ENCODE measurements around the gene PDZRN3.
"Not testable (repeated sequence)": the region's sequence is repeated elsewhere in the genome, so short reads cannot be mapped to it uniquely, and the experiment has no call there.

The PDZRN3 gene

DNA sequence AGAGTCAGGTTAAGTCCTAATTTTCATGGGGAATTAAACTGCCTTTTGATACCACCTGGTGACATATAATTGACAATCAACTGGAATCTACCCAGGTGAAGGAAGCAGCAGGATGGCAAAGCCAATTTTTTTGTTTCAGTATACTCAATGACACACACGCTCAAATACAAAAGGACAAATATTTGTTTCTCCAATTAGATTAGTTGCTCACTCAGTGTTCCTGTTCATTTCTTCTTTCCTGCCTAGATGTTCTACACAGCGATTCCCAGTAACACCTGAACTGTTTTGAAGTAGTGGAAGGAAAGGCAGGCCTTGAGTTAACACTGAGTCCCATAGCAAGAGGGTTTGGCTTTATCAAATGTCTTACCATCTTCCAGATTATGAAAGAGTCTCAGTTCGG lies 157.5 kb downstream of the PDZRN3 start:
- Histone ChIP-seq H3K27me3 (ENCODE audit: control insufficient read depth, insufficient read depth, low read length) (no peaks in the 10 kb centered on the region), H3K36me3 (ENCODE audit: insufficient read depth, low read length) (no peaks in the 10 kb centered on the region), H3K4me1 (ENCODE audit: control insufficient read depth, insufficient read depth, low read length) (peaks cover 7% of the 10 kb centered on the region), H3K9me3 (replicated peaks; ENCODE audit: low read length) (no peaks in the 10 kb centered on the region), H3K9ac (ENCODE audit: low read depth, low read length) (no peak overlapping the region), H3K4me2 (ENCODE audit: low read length) (no peak overlapping the region), H3K4me3 (ENCODE audit: low read length) (no peak overlapping the region)

DNA sequence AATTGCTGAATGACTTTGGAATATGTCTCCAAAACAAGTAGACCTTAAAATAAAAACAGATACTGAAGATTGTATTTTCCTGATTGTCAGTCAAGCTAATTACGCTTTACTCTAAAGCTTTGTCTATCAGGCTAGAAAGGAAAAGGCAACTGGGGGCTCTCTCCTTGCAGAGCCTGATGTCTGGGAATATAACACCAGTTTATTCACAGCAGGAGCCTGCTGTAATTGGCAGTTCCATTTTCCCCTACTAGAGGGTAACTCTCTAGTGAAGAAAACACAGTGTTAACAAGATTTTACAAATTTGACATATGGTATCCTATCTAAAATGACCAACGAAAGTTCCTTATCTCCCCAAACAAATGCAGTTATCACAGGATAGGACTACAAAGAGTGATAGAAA lies 158.8 kb downstream of the PDZRN3 start:
- H3K9ac ChIP-seq (ENCODE audit: low read depth, low read length): no peak overlapping the region
- H3K4me3 ChIP-seq (ENCODE audit: low read length): no peak overlapping the region
- H3K4me1 ChIP-seq (ENCODE audit: control insufficient read depth, insufficient read depth, low read length): peaks cover 7% of the 10 kb centered on the region
- H3K27me3 ChIP-seq (ENCODE audit: control insufficient read depth, insufficient read depth, low read length): no peaks in the 10 kb centered on the region
- no peaks in the 10 kb centered on the region for H3K36me3 ChIP-seq (ENCODE audit: insufficient read depth, low read length)
- no peaks in the 10 kb centered on the region for H3K9me3 ChIP-seq (replicated peaks; ENCODE audit: low read length)
- H3K4me2 ChIP-seq (ENCODE audit: low read length): no peak overlapping the region

DNA sequence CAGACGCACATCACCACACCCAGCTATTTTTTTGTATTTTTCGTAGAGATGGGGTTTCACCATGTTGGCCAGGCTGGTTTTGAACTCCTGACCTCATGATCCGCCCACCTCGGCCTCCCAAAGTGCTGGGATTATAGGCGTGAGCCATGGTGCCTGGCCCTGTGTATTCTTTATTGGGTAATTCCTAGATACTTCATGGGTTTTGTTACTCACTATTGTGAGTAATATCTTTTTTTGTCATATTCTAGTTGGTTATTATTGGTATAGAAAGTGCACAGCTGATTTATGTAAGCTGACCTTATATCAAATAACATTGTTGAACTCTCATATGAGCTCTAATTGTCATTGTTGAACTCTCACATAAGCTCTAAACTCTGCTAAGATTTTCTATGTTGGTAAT lies 160.6 kb downstream of the PDZRN3 start:
- not testable (repeated sequence) for H3K9ac ChIP-seq (ENCODE audit: low read depth, low read length); H3K27me3 ChIP-seq (ENCODE audit: control insufficient read depth, insufficient read depth, low read length); H3K4me3 ChIP-seq (ENCODE audit: low read length); H3K9me3 ChIP-seq (replicated peaks; ENCODE audit: low read length); H3K36me3 ChIP-seq (ENCODE audit: insufficient read depth, low read length); H3K4me2 ChIP-seq (ENCODE audit: low read length); H3K4me1 ChIP-seq (ENCODE audit: control insufficient read depth, insufficient read depth, low read length)

DNA sequence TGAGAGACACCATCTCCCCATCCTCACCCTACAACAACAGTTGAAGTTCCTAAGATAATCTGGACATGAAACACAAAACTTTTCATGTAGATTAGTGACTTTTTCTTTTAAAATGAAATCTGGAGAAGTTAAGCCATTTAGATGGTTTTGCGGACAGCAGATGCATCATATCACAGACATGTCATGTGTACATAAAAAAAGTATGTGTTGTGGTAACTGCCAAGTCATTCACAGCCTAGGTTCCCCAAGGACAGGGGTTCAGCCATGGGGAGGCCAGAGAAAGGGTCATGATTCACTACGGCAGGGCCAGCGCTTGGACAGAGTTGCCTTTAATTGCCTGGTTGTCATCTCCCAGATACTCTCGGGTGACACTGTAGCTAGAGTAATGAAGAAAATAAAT lies 163.2 kb downstream of the PDZRN3 start:
- no peak overlapping the region for H3K4me3 ChIP-seq (ENCODE audit: low read length)
- peaks cover 7% of the 10 kb centered on the region for H3K4me1 ChIP-seq (ENCODE audit: control insufficient read depth, insufficient read depth, low read length)
- no peak overlapping the region for H3K9ac ChIP-seq (ENCODE audit: low read depth, low read length)
- no peaks in the 10 kb centered on the region for H3K36me3 ChIP-seq (ENCODE audit: insufficient read depth, low read length)
- H3K27me3 ChIP-seq (ENCODE audit: control insufficient read depth, insufficient read depth, low read length): no peaks in the 10 kb centered on the region
- H3K4me2 ChIP-seq (ENCODE audit: low read length): no peak overlapping the region
- no peaks in the 10 kb centered on the region for H3K9me3 ChIP-seq (replicated peaks; ENCODE audit: low read length)

DNA sequence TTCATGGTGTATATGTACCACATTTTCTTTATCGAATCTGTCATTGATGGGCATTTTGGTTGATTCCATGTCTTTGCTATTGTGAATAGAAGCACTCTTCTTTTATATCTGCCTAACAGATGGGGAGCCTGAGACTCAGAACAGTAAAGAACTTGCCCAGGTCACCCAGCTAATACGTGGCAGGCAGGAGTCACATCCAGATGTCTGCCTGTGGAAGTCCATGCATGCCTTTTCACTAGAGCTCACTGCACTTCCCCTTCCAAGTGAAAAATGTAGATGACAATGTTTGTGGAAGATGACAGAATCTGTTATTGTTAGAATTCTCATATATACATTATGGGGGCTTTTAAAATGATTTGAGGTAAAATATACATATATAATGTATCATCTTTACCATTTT lies 165.0 kb downstream of the PDZRN3 start:
- peaks cover 14% of the 10 kb centered on the region for H3K4me1 ChIP-seq (ENCODE audit: control insufficient read depth, insufficient read depth, low read length)
- H3K4me3 ChIP-seq (ENCODE audit: low read length): no peak overlapping the region
- no peak overlapping the region for H3K9ac ChIP-seq (ENCODE audit: low read depth, low read length)
- no peaks in the 10 kb centered on the region for H3K27me3 ChIP-seq (ENCODE audit: control insufficient read depth, insufficient read depth, low read length)
- no peak overlapping the region for H3K4me2 ChIP-seq (ENCODE audit: low read length)
- H3K36me3 ChIP-seq (ENCODE audit: insufficient read depth, low read length): no peaks in the 10 kb centered on the region
- no peaks in the 10 kb centered on the region for H3K9me3 ChIP-seq (replicated peaks; ENCODE audit: low read length)

DNA sequence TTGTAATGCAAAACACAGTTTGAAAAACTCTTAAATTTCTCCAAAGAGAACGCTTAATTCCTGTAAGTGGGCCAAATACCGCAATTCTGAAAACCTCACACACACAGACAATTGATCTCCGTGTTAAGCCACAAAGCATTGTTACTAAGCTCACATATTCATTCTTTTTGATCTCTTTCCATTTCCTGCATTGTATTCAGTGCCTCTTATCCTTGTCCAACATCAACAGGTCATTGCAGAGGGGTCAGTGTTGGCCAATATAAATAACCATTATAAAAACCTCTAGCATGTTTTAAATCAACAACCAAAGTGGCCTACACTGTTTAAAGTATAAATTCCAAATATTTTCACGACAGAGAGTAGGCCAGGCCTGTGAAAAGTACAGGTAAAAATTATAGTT lies 171.1 kb downstream of the PDZRN3 start:
- peaks cover 9% of the 10 kb centered on the region for H3K27me3 ChIP-seq (ENCODE audit: control insufficient read depth, insufficient read depth, low read length)
- no peaks in the 10 kb centered on the region for H3K9me3 ChIP-seq (replicated peaks; ENCODE audit: low read length)
- no peak overlapping the region for H3K9ac ChIP-seq (ENCODE audit: low read depth, low read length)
- peaks cover 20% of the 10 kb centered on the region for H3K4me1 ChIP-seq (ENCODE audit: control insufficient read depth, insufficient read depth, low read length)
- H3K4me2 ChIP-seq (ENCODE audit: low read length): no peak overlapping the region
- no peaks in the 10 kb centered on the region for H3K36me3 ChIP-seq (ENCODE audit: insufficient read depth, low read length)
- no peak overlapping the region for H3K4me3 ChIP-seq (ENCODE audit: low read length)

DNA sequence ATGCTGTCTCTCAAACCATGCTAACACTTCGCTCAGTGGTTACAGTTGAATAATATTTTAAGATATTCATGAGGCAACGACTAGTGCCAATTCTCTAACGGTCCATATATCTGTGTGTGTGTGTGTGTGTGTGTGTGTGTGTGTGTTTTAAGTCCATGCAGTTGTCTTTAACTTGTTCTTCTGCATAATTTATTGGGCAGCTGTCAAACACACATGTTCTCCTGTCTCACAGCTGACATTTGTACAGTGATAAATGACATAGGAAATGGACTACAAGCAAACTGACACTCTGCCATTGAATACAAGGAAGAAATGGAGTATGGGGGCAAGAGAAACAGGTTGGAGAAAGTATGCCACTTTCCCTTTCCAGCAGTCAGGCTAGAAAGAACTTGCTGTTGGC lies 172.0 kb downstream of the PDZRN3 start:
- H3K4me2 ChIP-seq (ENCODE audit: low read length): no peak overlapping the region
- H3K36me3 ChIP-seq (ENCODE audit: insufficient read depth, low read length): no peaks in the 10 kb centered on the region
- H3K27me3 ChIP-seq (ENCODE audit: control insufficient read depth, insufficient read depth, low read length): peaks cover 9% of the 10 kb centered on the region
- H3K4me3 ChIP-seq (ENCODE audit: low read length): no peak overlapping the region
- no peaks in the 10 kb centered on the region for H3K9me3 ChIP-seq (replicated peaks; ENCODE audit: low read length)
- peaks cover 20% of the 10 kb centered on the region for H3K4me1 ChIP-seq (ENCODE audit: control insufficient read depth, insufficient read depth, low read length)
- no peak overlapping the region for H3K9ac ChIP-seq (ENCODE audit: low read depth, low read length)

DNA sequence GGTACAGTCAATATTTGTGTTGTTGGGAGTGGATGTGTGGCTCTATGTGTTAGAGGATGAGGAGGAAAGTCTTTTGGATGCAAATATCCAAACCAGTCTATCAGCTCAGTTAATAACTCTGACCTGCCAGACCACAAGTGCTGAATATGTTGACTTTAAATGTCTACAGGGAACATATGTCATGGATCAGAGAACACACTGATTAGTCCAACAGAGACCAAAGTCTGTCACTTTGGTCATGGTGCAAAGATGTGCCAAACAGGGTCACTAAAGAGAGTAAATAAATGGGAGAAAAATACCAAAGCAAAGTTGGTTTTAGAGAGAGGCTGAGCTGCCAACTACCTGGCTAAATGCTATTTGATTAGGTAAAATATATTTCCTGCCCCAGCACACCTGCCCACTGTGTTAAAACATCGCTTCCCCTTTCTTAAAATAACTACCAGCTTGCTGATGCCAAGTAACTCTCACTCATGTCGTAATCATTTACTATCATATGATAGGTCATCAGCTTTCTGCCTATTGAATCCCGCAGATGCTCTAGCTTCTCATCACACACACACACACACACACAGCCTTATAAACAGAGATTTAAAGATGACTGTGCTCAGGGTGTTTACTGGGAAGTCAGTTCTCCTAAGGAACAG lies 173.3 kb downstream of the PDZRN3 start:
- H3K4me1 ChIP-seq (ENCODE audit: control insufficient read depth, insufficient read depth, low read length): peaks cover 20% of the 10 kb centered on the region
- H3K36me3 ChIP-seq (ENCODE audit: insufficient read depth, low read length): no peaks in the 10 kb centered on the region
- no peak overlapping the region for H3K4me3 ChIP-seq (ENCODE audit: low read length)
- H3K27me3 ChIP-seq (ENCODE audit: control insufficient read depth, insufficient read depth, low read length): peaks cover 9% of the 10 kb centered on the region
- H3K9ac ChIP-seq (ENCODE audit: low read depth, low read length): no peak overlapping the region
- H3K4me2 ChIP-seq (ENCODE audit: low read length): no peak overlapping the region
- H3K9me3 ChIP-seq (replicated peaks; ENCODE audit: low read length): no peaks in the 10 kb centered on the region

DNA sequence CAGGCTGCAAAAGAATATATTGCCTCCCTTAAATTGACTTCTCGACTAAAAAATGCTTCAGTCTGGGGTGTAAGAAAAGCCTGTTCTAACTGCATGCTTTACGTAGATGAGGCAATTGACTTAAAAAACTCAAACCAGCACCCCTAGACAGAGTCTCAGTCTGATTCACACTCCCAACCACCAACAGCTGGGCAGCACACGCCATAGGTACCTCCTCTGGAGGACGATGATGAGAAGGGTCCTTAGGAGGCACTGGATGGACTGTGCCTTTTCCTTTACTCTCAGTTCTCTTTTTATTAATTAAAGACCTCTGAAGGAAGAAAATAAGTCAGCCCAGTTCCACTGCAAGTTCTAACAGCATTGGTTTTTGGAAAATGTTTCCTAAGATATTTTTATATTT lies 175.0 kb downstream of the PDZRN3 start:
- no peaks in the 10 kb centered on the region for H3K36me3 ChIP-seq (ENCODE audit: insufficient read depth, low read length)
- H3K9me3 ChIP-seq (replicated peaks; ENCODE audit: low read length): no peaks in the 10 kb centered on the region
- peaks cover 14% of the 10 kb centered on the region for H3K4me1 ChIP-seq (ENCODE audit: control insufficient read depth, insufficient read depth, low read length)
- no peak overlapping the region for H3K4me2 ChIP-seq (ENCODE audit: low read length)
- no peak overlapping the region for H3K4me3 ChIP-seq (ENCODE audit: low read length)
- no peak overlapping the region for H3K9ac ChIP-seq (ENCODE audit: low read depth, low read length)
- H3K27me3 ChIP-seq (ENCODE audit: control insufficient read depth, insufficient read depth, low read length): peaks cover 9% of the 10 kb centered on the region

DNA sequence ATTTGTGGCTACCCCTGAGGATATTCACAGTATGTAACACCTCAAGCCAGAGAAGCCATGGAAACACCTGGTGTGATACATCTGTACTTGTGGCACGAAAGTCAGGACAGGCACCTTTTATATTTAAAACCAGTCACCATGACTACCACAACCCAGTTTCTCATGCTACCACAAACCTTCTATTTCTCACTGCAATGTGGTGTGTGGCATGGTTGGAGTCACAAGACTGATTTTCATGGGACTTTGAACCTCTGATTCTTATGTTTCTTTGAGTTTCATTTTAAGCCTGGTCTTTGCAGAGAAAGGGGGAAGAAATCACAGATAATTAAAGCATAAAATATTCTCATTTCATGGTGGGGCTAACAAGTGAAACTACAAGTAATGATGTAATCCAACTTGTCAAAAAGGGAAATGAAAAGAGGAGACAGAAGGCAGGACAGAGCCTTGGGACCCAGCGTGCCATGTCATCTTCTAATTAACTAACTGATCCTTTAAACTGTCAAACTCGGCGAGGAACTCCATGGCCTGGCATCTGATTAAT lies 175.9 kb downstream of the PDZRN3 start:
- no peaks in the 10 kb centered on the region for H3K36me3 ChIP-seq (ENCODE audit: insufficient read depth, low read length)
- H3K9ac ChIP-seq (ENCODE audit: low read depth, low read length): no peak overlapping the region
- H3K4me1 ChIP-seq (ENCODE audit: control insufficient read depth, insufficient read depth, low read length): peaks cover 4% of the 10 kb centered on the region
- no peak overlapping the region for H3K4me3 ChIP-seq (ENCODE audit: low read length)
- peaks cover 9% of the 10 kb centered on the region for H3K27me3 ChIP-seq (ENCODE audit: control insufficient read depth, insufficient read depth, low read length)
- no peak overlapping the region for H3K4me2 ChIP-seq (ENCODE audit: low read length)
- no peaks in the 10 kb centered on the region for H3K9me3 ChIP-seq (replicated peaks; ENCODE audit: low read length)

DNA sequence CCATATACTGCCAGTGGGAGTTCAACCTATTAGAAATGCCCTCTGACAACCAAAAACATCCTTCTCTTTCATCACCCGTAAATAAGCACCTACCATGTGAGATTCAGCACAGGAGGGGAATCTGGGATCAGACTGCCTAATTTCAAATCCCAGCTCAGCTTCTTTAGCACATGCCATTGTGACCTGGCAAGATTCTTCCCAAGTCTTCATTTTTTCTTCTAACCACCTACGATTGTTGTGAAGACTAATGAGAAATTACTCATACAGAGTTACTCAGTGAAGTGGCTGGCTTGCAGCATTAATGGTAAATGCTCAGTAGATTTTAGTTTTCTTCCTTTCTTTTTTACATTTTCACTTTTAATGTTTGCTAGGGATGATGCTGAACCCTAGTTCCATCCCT lies 176.7 kb downstream of the PDZRN3 start:
- H3K4me1 ChIP-seq (ENCODE audit: control insufficient read depth, insufficient read depth, low read length): no peaks in the 10 kb centered on the region
- peaks cover 9% of the 10 kb centered on the region for H3K27me3 ChIP-seq (ENCODE audit: control insufficient read depth, insufficient read depth, low read length)
- H3K9ac ChIP-seq (ENCODE audit: low read depth, low read length): no peak overlapping the region
- H3K4me3 ChIP-seq (ENCODE audit: low read length): no peak overlapping the region
- H3K9me3 ChIP-seq (replicated peaks; ENCODE audit: low read length): no peaks in the 10 kb centered on the region
- H3K4me2 ChIP-seq (ENCODE audit: low read length): no peak overlapping the region
- no peaks in the 10 kb centered on the region for H3K36me3 ChIP-seq (ENCODE audit: insufficient read depth, low read length)

DNA sequence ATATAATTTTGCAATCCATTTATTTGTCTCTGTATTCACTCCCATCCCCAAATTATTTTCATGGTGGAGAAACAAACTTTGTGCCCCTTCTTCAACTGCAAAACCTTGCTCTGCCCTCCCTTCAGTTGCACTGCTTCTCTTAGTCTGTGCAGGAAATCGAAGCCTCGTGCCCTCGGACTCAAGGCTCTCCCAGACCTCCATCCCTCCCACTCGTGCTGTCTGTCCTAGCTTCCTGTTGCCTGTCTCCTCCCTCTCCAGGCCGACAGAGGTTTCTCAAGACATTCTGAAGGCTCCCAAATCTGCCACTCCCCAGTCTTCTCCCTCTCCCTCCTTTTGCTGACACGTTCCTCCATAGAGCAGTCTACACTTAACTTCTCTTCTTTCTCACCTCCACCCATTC lies 177.6 kb downstream of the PDZRN3 start:
- Histone ChIP-seq H3K9ac (ENCODE audit: low read depth, low read length) (no peak overlapping the region), H3K4me2 (ENCODE audit: low read length) (no peak overlapping the region), H3K36me3 (ENCODE audit: insufficient read depth, low read length) (no peaks in the 10 kb centered on the region), H3K4me1 (ENCODE audit: control insufficient read depth, insufficient read depth, low read length) (no peaks in the 10 kb centered on the region), H3K4me3 (ENCODE audit: low read length) (no peak overlapping the region), H3K9me3 (replicated peaks; ENCODE audit: low read length) (no peaks in the 10 kb centered on the region), H3K27me3 (ENCODE audit: control insufficient read depth, insufficient read depth, low read length) (peaks cover 9% of the 10 kb centered on the region)
